Diencephalon (tissue), 1 donor: ENCODE measurements around the gene KIF24. TPM values are rescaled to one million over a fixed set of nuclear protein-coding genes. Genes with fewer than 3 reads are reported as not detected.

Source experiments
- small RNA-seq: library from RNA; depleted of rRNA; stranded (forward); fragments of <200 nt; gene quantifications from one replicate; pipeline ENCODE3, GENCODE V24; 2014
- total RNA-seq: library from RNA; depleted of rRNA; stranded (reverse); fragments of >200 nt; gene quantifications from one replicate; pipeline ENCODE4 v1.2.3, GENCODE V29; 2014

KIF24 gene, protein sequence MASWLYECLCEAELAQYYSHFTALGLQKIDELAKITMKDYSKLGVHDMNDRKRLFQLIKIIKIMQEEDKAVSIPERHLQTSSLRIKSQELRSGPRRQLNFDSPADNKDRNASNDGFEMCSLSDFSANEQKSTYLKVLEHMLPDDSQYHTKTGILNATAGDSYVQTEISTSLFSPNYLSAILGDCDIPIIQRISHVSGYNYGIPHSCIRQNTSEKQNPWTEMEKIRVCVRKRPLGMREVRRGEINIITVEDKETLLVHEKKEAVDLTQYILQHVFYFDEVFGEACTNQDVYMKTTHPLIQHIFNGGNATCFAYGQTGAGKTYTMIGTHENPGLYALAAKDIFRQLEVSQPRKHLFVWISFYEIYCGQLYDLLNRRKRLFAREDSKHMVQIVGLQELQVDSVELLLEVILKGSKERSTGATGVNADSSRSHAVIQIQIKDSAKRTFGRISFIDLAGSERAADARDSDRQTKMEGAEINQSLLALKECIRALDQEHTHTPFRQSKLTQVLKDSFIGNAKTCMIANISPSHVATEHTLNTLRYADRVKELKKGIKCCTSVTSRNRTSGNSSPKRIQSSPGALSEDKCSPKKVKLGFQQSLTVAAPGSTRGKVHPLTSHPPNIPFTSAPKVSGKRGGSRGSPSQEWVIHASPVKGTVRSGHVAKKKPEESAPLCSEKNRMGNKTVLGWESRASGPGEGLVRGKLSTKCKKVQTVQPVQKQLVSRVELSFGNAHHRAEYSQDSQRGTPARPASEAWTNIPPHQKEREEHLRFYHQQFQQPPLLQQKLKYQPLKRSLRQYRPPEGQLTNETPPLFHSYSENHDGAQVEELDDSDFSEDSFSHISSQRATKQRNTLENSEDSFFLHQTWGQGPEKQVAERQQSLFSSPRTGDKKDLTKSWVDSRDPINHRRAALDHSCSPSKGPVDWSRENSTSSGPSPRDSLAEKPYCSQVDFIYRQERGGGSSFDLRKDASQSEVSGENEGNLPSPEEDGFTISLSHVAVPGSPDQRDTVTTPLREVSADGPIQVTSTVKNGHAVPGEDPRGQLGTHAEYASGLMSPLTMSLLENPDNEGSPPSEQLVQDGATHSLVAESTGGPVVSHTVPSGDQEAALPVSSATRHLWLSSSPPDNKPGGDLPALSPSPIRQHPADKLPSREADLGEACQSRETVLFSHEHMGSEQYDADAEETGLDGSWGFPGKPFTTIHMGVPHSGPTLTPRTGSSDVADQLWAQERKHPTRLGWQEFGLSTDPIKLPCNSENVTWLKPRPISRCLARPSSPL (N-terminal part only)
- total RNA-seq = 3.2 TPM

DNA sequence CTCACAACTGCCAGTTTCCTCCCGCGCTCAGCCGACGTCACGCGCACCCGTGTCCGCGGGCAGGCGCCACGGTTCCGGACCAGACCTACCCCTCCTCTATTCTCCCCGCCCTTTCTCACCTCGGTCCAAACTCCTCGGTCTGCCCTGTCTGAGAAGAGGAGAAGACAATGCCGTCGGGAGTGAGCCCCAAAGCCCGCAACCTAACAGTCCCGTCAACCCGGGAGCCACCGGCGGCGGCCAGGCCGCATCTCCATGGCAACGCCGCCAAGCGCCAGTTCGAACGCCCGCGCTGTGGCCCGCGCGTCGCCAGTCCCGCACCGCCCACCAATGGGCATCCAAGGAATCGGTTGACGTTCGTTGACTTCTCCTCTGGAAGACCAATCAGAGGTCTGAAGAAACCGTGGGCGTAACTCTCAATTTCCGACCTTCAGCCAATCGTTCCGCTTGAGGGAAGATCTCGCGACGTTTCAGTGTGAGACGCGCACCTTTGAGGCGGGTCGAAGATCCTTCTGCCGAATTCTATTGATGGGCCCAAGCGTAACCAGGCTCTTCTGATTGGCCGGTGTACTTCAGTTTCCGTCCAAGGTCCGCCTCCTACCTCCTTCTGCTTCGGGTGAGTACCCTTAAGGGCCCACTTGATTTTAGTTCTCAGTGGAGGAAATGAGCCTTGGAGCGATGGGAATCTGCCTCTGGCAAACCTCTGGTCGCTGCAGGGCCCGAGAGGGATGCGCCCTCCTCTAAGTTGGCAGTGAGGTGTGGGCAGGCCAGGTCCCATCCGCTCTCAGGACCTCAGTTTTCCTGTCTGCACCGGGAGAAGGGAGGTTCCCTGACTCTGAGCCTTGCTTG lies at the start of gene KIF24, which contains the start of gene NUDT2:
Gene KIF24, minus strand, starts transcription at position 282 of the 846 bp plus-strand sequence. CDS start 17,922 bp downstream, outside the sequence.
Gene NUDT2, plus strand, starts transcription at position 583 of the 846 bp plus-strand sequence. CDS start 9,471 bp downstream, outside the sequence.

GRCh38 chr9:34376596-34377403 lies 47.7 kb upstream of the KIF24 start, which contains the start of gene MYORG:
MYORG (minus strand) TSS chr9:34376898; CDS start chr9:34372943, 3,955 bp downstream.

Small RNAs within 50 kb of the gene (small RNA-seq; reads per million reads assigned to genes)
- gene RNU2-50P = not detected

Other genes starting within 250 kb of the KIF24 start
- 36.2 TPM for gene DCAF12, start 202.6 kb downstream of the KIF24 start, total RNA-seq
- 36.7 TPM for gene UBAP1, start 150.2 kb downstream of the KIF24 start, total RNA-seq
- 18.7 TPM for gene NUDT2, start 301 bp upstream of the KIF24 start, total RNA-seq
- 6.2 TPM for gene MYORG, start 47.6 kb upstream of the KIF24 start, total RNA-seq
- 36.4 TPM for gene FAM219A, start 129.3 kb upstream of the KIF24 start, total RNA-seq
- 4.4 TPM for gene DNAI1, start 129.5 kb upstream of the KIF24 start, total RNA-seq
- gene ENHO, start 193.7 kb upstream of the KIF24 start, total RNA-seq = 58.8 TPM